ENCODE results near the gene TTPAL. TPM values are rescaled to one million over a fixed set of nuclear protein-coding genes. Genes with fewer than 3 reads are reported as not detected.

TTPAL gene
- total and polyA plus RNA-seq, 2 of the 4 experiments (the other 2 are of a cell fraction): 8.2 to 18.1 TPM

DNA sequence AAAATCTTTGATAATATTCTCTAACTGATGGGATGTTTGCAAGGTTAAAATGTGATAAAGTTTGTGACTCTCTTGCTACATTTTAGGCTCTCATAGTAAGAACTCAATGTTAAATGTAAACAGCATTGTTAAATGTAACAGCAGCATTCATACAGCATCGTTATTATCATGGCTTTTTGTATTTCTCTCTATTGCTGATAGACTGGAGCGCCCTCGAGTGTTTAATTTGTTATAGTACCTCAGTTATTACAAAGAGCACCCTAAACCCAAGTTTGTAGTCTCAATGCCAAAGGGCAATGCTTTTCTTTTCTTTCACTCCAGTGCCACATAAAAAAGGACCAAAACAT, 14.9 kb upstream of the TTPAL start:
- Histone ChIP-seq H2BK15ac (ENCODE audit: low read depth, low read length) (no peak overlapping the region), H3K23ac (ENCODE audit: low read depth, low read length) (no peak overlapping the region), H4K91ac (ENCODE audit: insufficient read depth, low read depth, low read length) (no peak overlapping the region), H2BK5ac (ENCODE audit: low read depth, low read length, poor library complexity, severe bottlenecking) (no peak overlapping the region), H3K4ac (ENCODE audit: low read depth, low read length) (no peak overlapping the region), H2BK120ac (ENCODE audit: low read depth, low read length) (no peak overlapping the region), H4K5ac (ENCODE audit: low read depth, low read length) (no peak overlapping the region), H3K4me3 (ENCODE audit: insufficient read depth, low read depth, low read length) (no peak overlapping the region), H4K8ac (ENCODE audit: low read depth in 2 of 2, low read length in 2 of 2) (no peak overlapping the region), H3K56ac (ENCODE audit: extremely low read depth, insufficient read depth, low read length) (no peak overlapping the region), H3K36me3 (ENCODE audit: control insufficient read depth, insufficient read depth, low read length) (no peaks in the 10 kb centered on the region), H2AK9ac (replicated peaks; ENCODE audit: low read depth, low read length, poor library complexity) (no peak overlapping the region), H3K9me1 (ENCODE audit: insufficient read depth, low read length) (no peaks in the 10 kb centered on the region), H3K27me3 (ENCODE audit: control insufficient read depth, insufficient read depth, low read length) (peaks cover 14% of the 10 kb centered on the region), H3K4me1 (ENCODE audit: control insufficient read depth, insufficient read depth, low read length) (no peaks in the 10 kb centered on the region), H3K9ac (ENCODE audit: low read depth, low read length) (no peak overlapping the region), H3K9me3 (ENCODE audit: control insufficient read depth, insufficient read depth, low read length) (no peaks in the 10 kb centered on the region), H3K18ac (ENCODE audit: low read depth, low read length) (no peak overlapping the region), H2AFZ (replicated peaks; ENCODE audit: low read length, poor library complexity) (no peak overlapping the region), H3K4me2 (ENCODE audit: low read depth, low read length) (no peak overlapping the region), H3K79me1 (ENCODE audit: low read depth in 1 of 2, low read length in 2 of 2) (no peaks in the 10 kb centered on the region), H4K20me1 (ENCODE audit: insufficient read depth, low read length) (no peaks in the 10 kb centered on the region), H2AK5ac (ENCODE audit: low read depth, low read length) (no peak overlapping the region), H3K14ac (replicated peaks; ENCODE audit: low read depth, low read length) (no peak overlapping the region), H3K27ac (ENCODE audit: insufficient read depth, low read length) (no peak overlapping the region), H2BK20ac (ENCODE audit: low read depth, low read length) (no peak overlapping the region)
- TF ChIP-seq, protein P1, sequence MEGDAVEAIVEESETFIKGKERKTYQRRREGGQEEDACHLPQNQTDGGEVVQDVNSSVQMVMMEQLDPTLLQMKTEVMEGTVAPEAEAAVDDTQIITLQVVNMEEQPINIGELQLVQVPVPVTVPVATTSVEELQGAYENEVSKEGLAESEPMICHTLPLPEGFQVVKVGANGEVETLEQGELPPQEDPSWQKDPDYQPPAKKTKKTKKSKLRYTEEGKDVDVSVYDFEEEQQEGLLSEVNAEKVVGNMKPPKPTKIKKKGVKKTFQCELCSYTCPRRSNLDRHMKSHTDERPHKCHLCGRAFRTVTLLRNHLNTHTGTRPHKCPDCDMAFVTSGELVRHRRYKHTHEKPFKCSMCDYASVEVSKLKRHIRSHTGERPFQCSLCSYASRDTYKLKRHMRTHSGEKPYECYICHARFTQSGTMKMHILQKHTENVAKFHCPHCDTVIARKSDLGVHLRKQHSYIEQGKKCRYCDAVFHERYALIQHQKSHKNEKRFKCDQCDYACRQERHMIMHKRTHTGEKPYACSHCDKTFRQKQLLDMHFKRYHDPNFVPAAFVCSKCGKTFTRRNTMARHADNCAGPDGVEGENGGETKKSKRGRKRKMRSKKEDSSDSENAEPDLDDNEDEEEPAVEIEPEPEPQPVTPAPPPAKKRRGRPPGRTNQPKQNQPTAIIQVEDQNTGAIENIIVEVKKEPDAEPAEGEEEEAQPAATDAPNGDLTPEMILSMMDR (conservative IDR thresholded peaks at IDR 0.05; ENCODE audit: low read depth, low read length): peak; percentile 57
- TF ChIP-seq MAFK (IDR thresholded peaks at IDR 0.05; ENCODE audit: low read depth, low read length) (no peak), USF2 (IDR thresholded peaks at IDR 0.05; ENCODE audit: low read depth, low read length) (no peak), CHD1 (IDR thresholded peaks at IDR 0.05; ENCODE audit: low read depth, low read length) (no peak), CEBPB (IDR thresholded peaks at IDR 0.05; ENCODE audit: low read depth, low read length) (no peak), BHLHE40 (IDR thresholded peaks at IDR 0.05; ENCODE audit: low read depth, low read length) (no peak), RAD21 (IDR thresholded peaks at IDR 0.05; ENCODE audit: low read length) (peak; percentile 60), RCOR1 (IDR thresholded peaks at IDR 0.05; ENCODE audit: insufficient replicate concordance, low read length) (no peak), SMC3 (IDR thresholded peaks at IDR 0.05; ENCODE audit: low read depth, low read length) (peak; percentile 46)
- TF ChIP-seq, protein P2, sequence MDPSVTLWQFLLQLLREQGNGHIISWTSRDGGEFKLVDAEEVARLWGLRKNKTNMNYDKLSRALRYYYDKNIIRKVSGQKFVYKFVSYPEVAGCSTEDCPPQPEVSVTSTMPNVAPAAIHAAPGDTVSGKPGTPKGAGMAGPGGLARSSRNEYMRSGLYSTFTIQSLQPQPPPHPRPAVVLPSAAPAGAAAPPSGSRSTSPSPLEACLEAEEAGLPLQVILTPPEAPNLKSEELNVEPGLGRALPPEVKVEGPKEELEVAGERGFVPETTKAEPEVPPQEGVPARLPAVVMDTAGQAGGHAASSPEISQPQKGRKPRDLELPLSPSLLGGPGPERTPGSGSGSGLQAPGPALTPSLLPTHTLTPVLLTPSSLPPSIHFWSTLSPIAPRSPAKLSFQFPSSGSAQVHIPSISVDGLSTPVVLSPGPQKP (IDR thresholded peaks at IDR 0.05; ENCODE audit: borderline replicate concordance, low read depth, low read length): no peak
- WGBS, 2 experiments (ENCODE audit: extremely low coverage in 2 of 2, insufficient read length in 1 of 2): no CpG with 5 or more reads among the region's 3 CpGs
- POLR2A ChIA-PET (ENCODE audit: unreplicated experiment): no interaction called here
- CTCF ChIA-PET: interaction anchor here (1.0 kb wide), 1 partner anchor 243 kb away, joined by 3 read pairs; no protein-coding TSS in a partner anchor
- ATAC-seq (ENCODE audit: low read depth) (peak; percentile 76), DNase-seq (peak; percentile 23)
- dilution Hi-C loops (cut with HindIII; ENCODE audit: low sequenced_read_pairs, unreplicated experiment) (loop anchor here (10.0 kb wide), 1 partner anchor 66 kb away; no protein-coding TSS in a partner anchor), intact Hi-C loops (cut with micrococcal nuclease) (loop anchor here (1.0 to 5.0 kb wide), 4 partner anchors 72 to 343 kb away; no protein-coding TSS in a partner anchor), in situ Hi-C loops (cut with MboI; ENCODE audit: low sequenced_read_pairs) (no loop called here)
- BruUV-seq (replicated peaks): no TSS peak

Measured in IMR-90 (cell line).